Subcutaneous abdominal adipose tissue (tissue), 5 donors: ENCODE measurements around the gene FANCD2.

ENCODE experiments used
- H3K27ac ChIP-seq: one replicate; pipeline ENCODE4 v1.7.0; 2013; ENCODE audit warnings: low read depth, mild to moderate bottlenecking, inconsistent platforms, low read length, moderate library complexity
- H3K27me3 ChIP-seq, 5 donors: one replicate each; pipeline ENCODE4 v1.7.0; 2013; ENCODE audit warnings: low read length in 5 of 5, inconsistent platforms in 1 of 5; ENCODE audit not compliant: control insufficient read depth in 5 of 5, insufficient read depth in 4 of 5
- H3K36me3 ChIP-seq, 5 donors: one replicate each; pipeline ENCODE4 v1.7.0; 2013; ENCODE audit warnings: low read length in 5 of 5; ENCODE audit not compliant: control insufficient read depth in 5 of 5, insufficient read depth in 5 of 5
- H3K4me1 ChIP-seq, 5 donors: one replicate each; pipeline ENCODE4 v1.7.0; 2013; ENCODE audit warnings: low read length in 5 of 5, mild to moderate bottlenecking in 3 of 5, moderate library complexity in 1 of 5; ENCODE audit not compliant: control insufficient read depth in 5 of 5, insufficient read depth in 5 of 5
- H3K4me3 ChIP-seq, 5 donors: one replicate each; pipeline ENCODE4 v1.7.0; 2013; ENCODE audit warnings: low read length in 5 of 5, low read depth in 1 of 5
- H3K9ac ChIP-seq, 5 donors: one replicate each; pipeline ENCODE4 v1.7.0; 2013; ENCODE audit warnings: low read length in 5 of 5, mild to moderate bottlenecking in 4 of 5, moderate library complexity in 3 of 5
- H3K9me3 ChIP-seq, 5 donors: one replicate each; pipeline ENCODE4 v1.7.0; 2013; ENCODE audit warnings: low read length in 5 of 5; ENCODE audit not compliant: control insufficient read depth in 5 of 5
- donor health status: healthy.
- donor health status: healthy.
- donor health status: healthy.
- donor health status: healthy.
- donor health status: healthy.

Gene FANCD2

DNA sequence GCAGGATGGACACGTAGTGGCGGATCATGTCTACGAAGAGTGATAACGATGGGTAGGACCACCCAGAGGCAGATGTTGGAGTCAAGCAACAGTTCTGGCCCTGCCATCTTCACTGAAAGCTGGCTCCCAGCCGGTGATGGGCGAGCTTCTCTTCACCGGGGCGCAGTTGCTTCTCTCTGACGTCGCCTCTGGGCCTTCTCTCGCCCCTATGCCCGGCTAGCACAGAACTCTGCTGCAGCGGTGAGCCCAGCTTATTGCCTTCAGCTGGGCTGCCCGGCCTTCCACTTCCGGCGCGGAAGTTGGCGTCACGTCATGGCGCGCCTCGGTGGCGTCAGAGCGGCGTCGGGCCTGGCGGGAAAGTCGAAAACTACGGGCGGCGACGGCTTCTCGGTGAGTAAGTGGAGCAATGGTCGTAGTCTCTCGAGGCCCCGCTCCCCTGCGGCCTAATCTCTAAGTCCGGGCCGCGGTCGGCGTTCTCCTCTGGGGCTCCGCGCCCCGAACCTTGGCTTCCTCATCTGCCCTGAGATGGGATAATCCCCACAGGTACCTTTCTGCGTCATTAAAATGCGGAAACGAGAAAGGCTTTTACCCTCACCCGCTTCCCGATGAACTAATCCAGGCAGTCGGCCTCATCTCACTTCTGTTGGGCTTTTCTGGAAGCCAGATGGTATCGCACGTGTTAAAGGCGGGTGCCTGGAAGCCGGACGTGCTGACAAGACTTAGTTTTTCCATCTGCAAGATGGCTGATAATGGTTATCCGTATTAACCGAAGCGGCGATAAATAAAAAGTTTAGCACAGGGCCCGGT, at the start of gene FANCD2:
Gene FANCD2 (plus strand): TSS at position 354 of the 807 bp plus-strand sequence. CDS start 2,221 bp downstream, outside the sequence.
- peak within 1 kb of the TSS; percentile 80 for H3K27ac ChIP-seq

DNA sequence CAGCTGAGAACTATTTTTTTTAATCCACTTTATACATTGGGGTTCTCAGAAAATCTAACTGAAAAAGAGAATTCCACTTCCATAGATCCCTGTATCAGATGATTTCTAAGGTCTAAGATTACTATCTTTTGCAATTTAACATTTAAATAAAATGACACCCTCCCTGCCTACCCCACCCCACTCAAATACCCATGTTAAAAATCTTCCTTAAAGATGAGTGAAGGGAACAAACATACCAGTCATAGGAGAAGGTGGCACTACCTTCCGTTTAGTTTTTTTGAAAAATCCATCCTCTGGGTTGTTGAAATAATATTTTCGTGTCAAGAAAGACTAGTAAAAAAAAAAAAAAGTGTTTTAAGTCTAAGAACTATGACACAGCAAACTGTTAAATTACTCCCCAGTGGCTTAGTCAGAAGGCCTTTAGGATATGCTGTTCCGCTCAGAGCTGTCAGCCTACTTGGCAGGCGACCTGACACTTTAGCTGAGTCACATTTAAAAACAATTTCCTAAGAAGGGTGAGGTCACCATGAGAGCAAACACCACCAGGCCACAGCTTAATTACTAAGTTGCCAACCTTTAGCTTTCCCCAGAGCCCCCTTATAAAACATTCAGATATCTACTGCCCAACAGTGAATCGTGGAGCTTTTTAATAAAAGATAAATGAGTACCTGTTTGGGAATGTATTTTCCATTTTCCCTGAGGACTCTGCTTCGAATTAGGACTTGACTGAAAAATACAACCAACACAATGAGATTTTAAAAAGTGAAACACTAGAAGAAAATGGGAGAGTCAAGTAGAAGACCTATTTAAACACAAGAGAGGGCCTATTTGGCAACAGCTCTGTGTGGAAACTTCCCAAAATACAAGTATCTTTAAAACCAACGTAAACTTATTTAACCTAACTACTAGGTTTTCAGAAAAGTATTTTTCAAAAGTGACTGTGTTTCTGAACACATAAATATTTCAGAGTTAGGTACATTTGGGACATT, 49.2 kb upstream of the FANCD2 start:
- Histone ChIP-seq H3K9ac (peak overlapping the region; percentile 21 to 77 (median 41)), H3K4me1 (peaks cover 1 to 44% (median 25%) of the 10 kb centered on the region in 5 donors), H3K9me3 (no peaks in the 10 kb centered on the region), H3K27me3 (no peaks in the 10 kb centered on the region), H3K36me3 (peaks cover 11 to 43% (median 24%) of the 10 kb centered on the region in 5 donors), H3K4me3 (no peak overlapping the region), H3K27ac (peak overlapping the region; percentile 97)

More for the DNA sequence above, at the start of gene FANCD2:
- H3K9ac ChIP-seq: peak within 1 kb of the TSS; percentile 84 to 98 (median 90)
- peaks cover 0 to 24% (median 22%) of the 10 kb centered on the region in 5 donors for H3K36me3 ChIP-seq
- H3K9me3 ChIP-seq: no peaks in the 10 kb centered on the region
- peaks cover 4 to 34% (median 30%) of the 10 kb centered on the region in 5 donors for H3K4me1 ChIP-seq
- H3K27me3 ChIP-seq: no peaks in the 10 kb centered on the region
- H3K4me3 ChIP-seq: peak within 1 kb of the TSS; percentile 74 to 100 (median 100)

DNA sequence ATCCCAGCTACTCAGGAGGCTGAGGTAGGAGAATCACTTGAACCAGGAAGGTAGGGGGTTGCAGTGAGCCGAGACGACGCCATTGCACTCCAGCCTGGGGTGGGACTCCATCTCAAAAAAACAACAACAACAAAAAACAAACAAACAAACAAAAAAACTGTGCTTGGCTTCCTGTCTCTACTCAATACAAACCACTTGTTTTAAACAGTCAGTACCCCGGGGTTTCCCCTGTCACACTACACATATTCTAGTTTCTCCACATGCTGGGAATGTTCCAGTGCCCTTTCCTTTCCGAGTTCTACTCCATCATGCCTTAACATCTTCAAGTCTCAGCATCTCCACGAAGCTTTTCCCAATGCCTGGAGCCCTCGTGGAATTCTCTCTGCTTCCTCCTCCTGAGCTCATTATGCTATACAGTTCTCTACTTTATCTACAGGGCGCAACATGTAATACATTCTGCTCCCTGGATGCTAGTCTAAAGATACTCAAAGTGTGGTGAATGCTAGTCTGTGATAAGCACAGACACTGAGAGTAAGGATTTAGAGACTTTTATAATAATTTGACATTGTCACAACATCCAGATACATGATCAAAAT, 47.4 kb upstream of the FANCD2 start:
- peaks cover 6 to 27% (median 16%) of the 10 kb centered on the region in 5 donors for H3K36me3 ChIP-seq
- H3K27ac ChIP-seq: peak overlapping the region; percentile 97
- peaks cover 1 to 52% (median 38%) of the 10 kb centered on the region in 5 donors for H3K4me1 ChIP-seq
- H3K9me3 ChIP-seq: no peaks in the 10 kb centered on the region
- no peaks in the 10 kb centered on the region for H3K27me3 ChIP-seq
- no peak overlapping the region for H3K9ac ChIP-seq
- H3K4me3 ChIP-seq: no peak overlapping the region

DNA sequence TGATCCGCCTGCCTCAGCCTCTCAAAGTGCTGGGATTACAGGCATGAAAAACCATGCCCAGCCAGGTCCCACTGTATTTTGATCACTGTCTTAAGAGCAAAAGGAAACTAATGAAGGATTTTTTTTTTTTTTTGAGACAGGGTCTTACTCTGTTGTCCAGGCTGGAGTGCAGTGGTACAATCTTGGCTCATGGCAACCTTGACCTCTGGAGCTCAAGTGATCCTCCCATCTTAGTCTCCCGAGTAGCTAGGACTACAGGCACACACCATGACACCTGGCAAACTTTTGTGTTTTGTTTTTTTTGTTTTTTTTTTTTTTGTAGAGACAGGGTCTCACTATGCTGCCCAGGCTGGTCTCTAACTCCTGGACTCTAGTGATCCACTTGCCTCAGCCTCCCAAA, 46.0 kb upstream of the FANCD2 start:
- H3K9me3 ChIP-seq: no peaks in the 10 kb centered on the region
- no peak overlapping the region for H3K4me3 ChIP-seq
- peak overlapping the region; percentile 97 for H3K27ac ChIP-seq
- H3K36me3 ChIP-seq: peaks cover 0 to 18% (median 9%) of the 10 kb centered on the region in 5 donors
- peaks cover 1 to 62% (median 42%) of the 10 kb centered on the region in 5 donors for H3K4me1 ChIP-seq
- no peak overlapping the region for H3K9ac ChIP-seq
- H3K27me3 ChIP-seq: no peaks in the 10 kb centered on the region

DNA sequence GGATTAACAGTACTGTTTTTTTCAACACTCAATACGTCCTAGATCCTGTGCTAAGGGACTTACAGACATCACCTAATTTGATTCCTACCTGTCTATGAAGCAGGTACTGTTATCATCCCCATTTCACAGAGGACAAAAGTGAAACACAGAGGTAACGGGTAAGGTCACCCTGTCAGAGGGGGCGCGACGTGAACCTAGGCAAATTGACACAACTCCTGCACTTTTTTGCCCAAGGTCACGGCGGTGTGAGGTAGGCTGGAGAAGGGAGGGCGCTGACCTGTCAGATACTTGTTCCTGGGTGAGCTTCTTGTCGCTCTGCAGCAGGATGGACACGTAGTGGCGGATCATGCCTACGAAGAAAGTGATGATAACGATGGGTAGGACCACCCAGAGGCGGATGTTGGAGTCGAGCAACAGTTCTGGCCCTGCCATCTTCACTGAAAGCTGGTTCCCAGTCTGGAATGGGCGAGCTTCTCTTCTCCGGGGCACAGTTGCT, 40.0 kb upstream of the FANCD2 start:
- peaks cover 0 to 3% (median 0%) of the 10 kb centered on the region in 5 donors for H3K36me3 ChIP-seq
- peak overlapping the region; percentile 90 to 98 (median 96) for H3K9ac ChIP-seq
- no peaks in the 10 kb centered on the region for H3K9me3 ChIP-seq
- peak overlapping the region; percentile 90 to 100 (median 100) for H3K4me3 ChIP-seq
- peak overlapping the region; percentile 89 for H3K27ac ChIP-seq
- no peaks in the 10 kb centered on the region for H3K27me3 ChIP-seq
- peaks cover 4 to 51% (median 41%) of the 10 kb centered on the region in 5 donors for H3K4me1 ChIP-seq

DNA sequence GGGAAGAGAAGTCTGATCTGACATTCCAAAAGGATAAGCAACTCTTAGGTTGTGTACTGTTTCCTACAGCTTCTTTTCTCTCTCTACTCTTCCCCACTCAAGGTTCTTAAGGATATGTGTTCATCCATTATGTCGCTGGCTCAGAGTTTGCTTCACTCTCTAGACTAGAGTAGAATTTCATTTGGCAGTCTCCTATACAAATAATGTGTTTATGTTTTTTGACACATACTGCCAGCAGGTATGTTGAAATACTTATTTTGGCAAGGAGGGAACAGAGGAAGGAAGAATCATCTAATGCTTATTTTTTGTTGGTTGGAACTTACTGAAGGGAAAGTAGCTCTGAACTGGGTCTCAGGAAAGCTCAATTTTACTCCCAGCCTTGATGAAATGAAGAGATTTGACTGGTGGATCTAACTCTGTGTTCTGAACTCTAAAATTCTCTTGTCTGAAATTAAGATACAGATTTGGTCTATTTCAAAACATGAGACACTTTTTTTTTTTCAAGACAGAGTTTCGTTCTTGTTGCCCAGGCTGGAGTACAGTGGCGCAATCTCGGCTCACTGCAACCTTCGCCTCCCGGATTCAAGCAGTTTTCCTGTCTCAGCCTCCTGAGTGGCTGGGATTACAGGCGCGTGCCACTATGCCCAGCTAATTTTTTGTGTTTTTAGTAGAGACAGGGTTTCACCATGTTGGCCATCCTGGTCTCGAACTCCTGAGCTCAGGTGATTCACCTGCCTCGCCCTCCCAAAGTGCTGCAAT, 32.0 kb upstream of the FANCD2 start:
- Histone ChIP-seq H3K27me3 (no peaks in the 10 kb centered on the region), H3K4me3 (no peak overlapping the region), H3K9ac (no peak overlapping the region), H3K27ac (peak overlapping the region; percentile 73), H3K36me3 (peaks cover 0 to 3% (median 0%) of the 10 kb centered on the region in 5 donors), H3K4me1 (peaks cover 0 to 10% (median 5%) of the 10 kb centered on the region in 5 donors), H3K9me3 (no peaks in the 10 kb centered on the region)

DNA sequence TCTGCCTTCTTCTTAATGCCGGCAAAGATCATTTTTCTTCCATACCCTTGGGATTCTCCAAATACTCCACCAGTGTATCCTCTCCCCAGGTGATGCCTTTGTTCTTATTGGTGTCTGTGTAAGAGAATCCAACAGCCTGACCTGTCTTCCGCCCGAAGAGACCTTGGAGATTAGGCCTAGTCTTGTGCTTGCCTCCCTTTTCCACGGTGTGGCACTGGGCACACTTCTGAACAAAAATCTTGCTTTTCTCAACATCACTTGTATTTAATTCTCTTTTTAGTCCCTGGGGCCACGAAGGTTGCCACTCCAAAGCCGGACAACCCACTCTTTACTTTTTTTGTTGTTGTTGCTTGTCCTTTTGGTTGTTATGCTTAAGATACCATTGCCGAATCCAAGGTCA, 25.6 kb upstream of the FANCD2 start:
- Histone ChIP-seq H3K36me3 (peaks cover 0 to 7% (median 2%) of the 10 kb centered on the region in 5 donors), H3K27ac (no peak overlapping the region), H3K27me3 (no peaks in the 10 kb centered on the region)

DNA sequence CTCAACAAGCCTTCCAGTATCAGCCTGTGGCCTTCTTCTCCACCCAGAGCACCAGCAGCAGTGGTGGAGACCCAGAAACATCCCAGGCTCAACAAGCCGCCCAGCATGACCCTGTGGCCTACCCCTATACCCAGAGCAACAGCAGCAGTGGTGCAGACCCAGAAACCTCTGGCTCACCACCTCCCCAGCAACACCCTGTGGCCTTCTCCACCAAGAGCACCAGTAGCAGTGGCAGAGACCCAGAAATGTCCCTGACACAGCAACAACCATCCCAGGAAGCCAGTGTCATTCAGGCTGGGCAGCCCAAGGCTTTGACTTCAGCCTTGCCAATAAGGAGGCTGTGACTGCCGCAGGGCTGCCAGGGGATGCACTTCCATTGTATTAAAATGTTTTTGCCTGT, 23.3 kb upstream of the FANCD2 start:
- H3K4me3 ChIP-seq: no peak overlapping the region
- H3K27me3 ChIP-seq: no peaks in the 10 kb centered on the region
- H3K9ac ChIP-seq: no peak overlapping the region
- no peaks in the 10 kb centered on the region for H3K9me3 ChIP-seq
- H3K36me3 ChIP-seq: peaks cover 0 to 7% (median 5%) of the 10 kb centered on the region in 5 donors
- H3K4me1 ChIP-seq: peaks cover 3 to 39% (median 14%) of the 10 kb centered on the region in 5 donors
- no peak overlapping the region for H3K27ac ChIP-seq

More for the DNA sequence above, 25.6 kb upstream of the FANCD2 start:
- no peak overlapping the region for H3K9ac ChIP-seq
- H3K4me3 ChIP-seq: no peak overlapping the region
- H3K9me3 ChIP-seq: no peaks in the 10 kb centered on the region
- H3K4me1 ChIP-seq: peaks cover 3 to 26% (median 8%) of the 10 kb centered on the region in 5 donors

DNA sequence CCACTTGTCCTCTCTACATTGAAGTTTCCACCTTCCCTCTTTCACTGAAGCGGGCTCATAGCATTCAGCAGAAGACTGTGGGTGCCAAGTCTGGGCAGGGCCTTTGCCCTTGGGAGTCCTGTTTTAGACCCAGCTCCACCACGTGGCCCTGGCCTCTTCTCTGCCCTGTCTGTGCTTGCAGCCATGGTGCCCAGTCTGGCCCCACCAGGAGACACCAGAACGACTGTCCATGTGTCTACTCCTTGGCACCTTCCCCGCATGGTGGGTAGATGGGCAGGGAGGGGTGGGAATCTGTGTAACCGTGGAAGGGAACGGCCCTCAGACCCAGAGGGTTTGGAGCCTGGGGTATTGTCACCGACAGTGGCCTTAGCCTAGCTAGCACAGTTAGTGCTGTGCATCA, 21.7 kb upstream of the FANCD2 start:
- H3K27me3 ChIP-seq: no peaks in the 10 kb centered on the region

More for the DNA sequence above, 21.7 kb upstream of the FANCD2 start:
- peak overlapping the region in 1 of 5 donors; percentile 18 for H3K4me3 ChIP-seq
- H3K9me3 ChIP-seq: no peaks in the 10 kb centered on the region
- peak overlapping the region; percentile 2 for H3K27ac ChIP-seq
- H3K9ac ChIP-seq: no peak overlapping the region
- H3K36me3 ChIP-seq: peaks cover 0 to 5% (median 3%) of the 10 kb centered on the region in 5 donors
- H3K4me1 ChIP-seq: peaks cover 4 to 54% (median 26%) of the 10 kb centered on the region in 5 donors
